ENCODE results near the gene EGFR. TPM values are rescaled to one million over a fixed set of nuclear protein-coding genes. Genes with fewer than 3 reads are reported as not detected.
A peak's percentile ranks its signal among the peaks of the same experiment; 100 is the strongest.

The EGFR gene
- polyA plus RNA-seq, 1 of the 3 experiments (the other 2 are of a cell fraction): 37.6 TPM

GRCh38 chr7:55179931-55180682 is 161.3 kb downstream of the EGFR start:
- POLR2A ChIA-PET: interaction anchor here (0.8 to 1.2 kb wide), 2 partner anchors 12 to 33 kb away, joined by 3 read pairs; no protein-coding TSS in a partner anchor

More at GRCh38 chr7:55179931-55180682, 161.3 kb downstream of the EGFR start:
- Histone ChIP-seq H3K79me2 (ENCODE audit: insufficient read depth) (no peaks in the 10 kb centered on the region; the same call in 1 of the 2 replicates), H3K27ac (ENCODE audit: low read depth in 2 of 2, low read length in 1 of 2) (peak overlapping the region in 1 of 2 experiments; percentile 76; a peak in 2 of 4 replicates), H2AFZ (ENCODE audit: low read depth) (no peak overlapping the region), H3K4me2 (no peak overlapping the region), H3K9me2 (no peaks in the 10 kb centered on the region), H3K9me3 (no peaks in the 10 kb centered on the region), H3K36me3 (replicated peaks in 1 of 2; ENCODE audit: control insufficient read depth in 1 of 2, insufficient read depth in 2 of 2, low read length in 1 of 2) (peaks cover 72% of the 10 kb centered on the region in 2 experiments), H3K9ac (no peak overlapping the region), H3K4me3 (ENCODE audit: low read depth in 2 of 2, low read length in 1 of 2) (no peak overlapping the region), H3F3A (replicated peaks; ENCODE audit: insufficient read depth) (peaks cover 11% of the 10 kb centered on the region), H3K27me3 (ENCODE audit: insufficient read depth) (no peaks in the 10 kb centered on the region), H4K20me1 (ENCODE audit: insufficient read depth) (no peaks in the 10 kb centered on the region), H3K4me1 (ENCODE audit: control insufficient read depth in 1 of 2, insufficient read depth in 2 of 2, low read depth in 1 of 2, low read length in 1 of 2) (peaks cover 0 to 53% of the 10 kb centered on the region in 2 experiments; a peak in 3 of 4 replicates)
- 76% methylated on average over 5 of the region's 5 CpGs for WGBS (ENCODE audit: low lambda C conversion rate)
- CTCF ChIA-PET: interaction anchor here (1.0 to 5.6 kb wide), 2 partner anchors 75 to 249 kb away, joined by 3 to 44 read pairs; no protein-coding TSS in a partner anchor
- DNase-seq: peak; percentile 90
- TF ChIP-seq, protein P1, sequence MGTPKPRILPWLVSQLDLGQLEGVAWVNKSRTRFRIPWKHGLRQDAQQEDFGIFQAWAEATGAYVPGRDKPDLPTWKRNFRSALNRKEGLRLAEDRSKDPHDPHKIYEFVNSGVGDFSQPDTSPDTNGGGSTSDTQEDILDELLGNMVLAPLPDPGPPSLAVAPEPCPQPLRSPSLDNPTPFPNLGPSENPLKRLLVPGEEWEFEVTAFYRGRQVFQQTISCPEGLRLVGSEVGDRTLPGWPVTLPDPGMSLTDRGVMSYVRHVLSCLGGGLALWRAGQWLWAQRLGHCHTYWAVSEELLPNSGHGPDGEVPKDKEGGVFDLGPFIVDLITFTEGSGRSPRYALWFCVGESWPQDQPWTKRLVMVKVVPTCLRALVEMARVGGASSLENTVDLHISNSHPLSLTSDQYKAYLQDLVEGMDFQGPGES (IDR thresholded peaks at IDR 0.05; ENCODE audit: low read depth, low read length): no peak
- TF ChIP-seq TEAD4 (IDR thresholded peaks at IDR 0.05; ENCODE audit: borderline replicate concordance, insufficient read depth) (no peak), CHD2 (IDR thresholded peaks at IDR 0.05; ENCODE audit: low read length, partially characterized antibody) (peak; percentile 78), GABPA (IDR thresholded peaks at IDR 0.05; ENCODE audit: low read depth) (no peak), JUND (IDR thresholded peaks at IDR 0.05) (no peak), EP300 (IDR thresholded peaks at IDR 0.05; ENCODE audit: borderline replicate concordance in 1 of 2, low read depth in 1 of 2, low read length in 1 of 2) (peak in 1 of 2 experiments; percentile 84; a peak in 2 of 4 replicates), RAD21 (IDR thresholded peaks at IDR 0.05; ENCODE audit: low read length) (peak; percentile 10; the same call in 1 of the 2 replicates), FOXJ3 (CRISPR knock-in tag; IDR thresholded peaks at IDR 0.05) (peak; percentile 18; the same call in 1 of the 2 replicates), RCOR1 (IDR thresholded peaks at IDR 0.05; ENCODE audit: low read length) (peak; percentile 81), FOXM1 (IDR thresholded peaks at IDR 0.05; ENCODE audit: low read depth) (no peak), MXI1 (IDR thresholded peaks at IDR 0.05; ENCODE audit: low read depth, low read length) (peak; percentile 52; the same call in 1 of the 2 replicates), RFX5 (IDR thresholded peaks at IDR 0.05; ENCODE audit: low read length) (no peak), NFIC (IDR thresholded peaks at IDR 0.05; ENCODE audit: borderline replicate concordance) (peak; percentile 45; the same call in 1 of the 2 replicates), SMC3 (IDR thresholded peaks at IDR 0.05; ENCODE audit: low read depth, low read length) (no peak), FOSL2 (IDR thresholded peaks at IDR 0.05; ENCODE audit: borderline replicate concordance, low read depth) (no peak), USF2 (IDR thresholded peaks at IDR 0.05; ENCODE audit: borderline replicate concordance, low read depth, low read length) (no peak), TCF12 (IDR thresholded peaks at IDR 0.05) (peak; percentile 43; the same call in 1 of the 2 replicates), SIN3A (IDR thresholded peaks at IDR 0.05; ENCODE audit: borderline replicate concordance, low read depth, low read length) (no peak)
- TF ChIP-seq, protein P2, sequence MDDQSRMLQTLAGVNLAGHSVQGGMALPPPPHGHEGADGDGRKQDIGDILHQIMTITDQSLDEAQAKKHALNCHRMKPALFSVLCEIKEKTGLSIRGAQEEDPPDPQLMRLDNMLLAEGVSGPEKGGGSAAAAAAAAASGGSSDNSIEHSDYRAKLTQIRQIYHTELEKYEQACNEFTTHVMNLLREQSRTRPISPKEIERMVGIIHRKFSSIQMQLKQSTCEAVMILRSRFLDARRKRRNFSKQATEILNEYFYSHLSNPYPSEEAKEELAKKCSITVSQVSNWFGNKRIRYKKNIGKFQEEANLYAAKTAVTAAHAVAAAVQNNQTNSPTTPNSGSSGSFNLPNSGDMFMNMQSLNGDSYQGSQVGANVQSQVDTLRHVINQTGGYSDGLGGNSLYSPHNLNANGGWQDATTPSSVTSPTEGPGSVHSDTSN (IDR thresholded peaks at IDR 0.05): peak; percentile 58
- TF ChIP-seq, protein P3, sequence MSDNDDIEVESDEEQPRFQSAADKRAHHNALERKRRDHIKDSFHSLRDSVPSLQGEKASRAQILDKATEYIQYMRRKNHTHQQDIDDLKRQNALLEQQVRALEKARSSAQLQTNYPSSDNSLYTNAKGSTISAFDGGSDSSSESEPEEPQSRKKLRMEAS (IDR thresholded peaks at IDR 0.05; ENCODE audit: low read depth): no peak

Measured in SK-N-SH (cell line).